Glomerular visceral epithelial cell (primary cell): Measurements from ENCODE around the gene GATA3.

Experiments used
- DNase-seq: peaks from one replicate; pipeline ENCODE4 v3.0.0-alpha.2; 2016; ENCODE audit errors: extremely low spot score

GATA3 gene

DNA sequence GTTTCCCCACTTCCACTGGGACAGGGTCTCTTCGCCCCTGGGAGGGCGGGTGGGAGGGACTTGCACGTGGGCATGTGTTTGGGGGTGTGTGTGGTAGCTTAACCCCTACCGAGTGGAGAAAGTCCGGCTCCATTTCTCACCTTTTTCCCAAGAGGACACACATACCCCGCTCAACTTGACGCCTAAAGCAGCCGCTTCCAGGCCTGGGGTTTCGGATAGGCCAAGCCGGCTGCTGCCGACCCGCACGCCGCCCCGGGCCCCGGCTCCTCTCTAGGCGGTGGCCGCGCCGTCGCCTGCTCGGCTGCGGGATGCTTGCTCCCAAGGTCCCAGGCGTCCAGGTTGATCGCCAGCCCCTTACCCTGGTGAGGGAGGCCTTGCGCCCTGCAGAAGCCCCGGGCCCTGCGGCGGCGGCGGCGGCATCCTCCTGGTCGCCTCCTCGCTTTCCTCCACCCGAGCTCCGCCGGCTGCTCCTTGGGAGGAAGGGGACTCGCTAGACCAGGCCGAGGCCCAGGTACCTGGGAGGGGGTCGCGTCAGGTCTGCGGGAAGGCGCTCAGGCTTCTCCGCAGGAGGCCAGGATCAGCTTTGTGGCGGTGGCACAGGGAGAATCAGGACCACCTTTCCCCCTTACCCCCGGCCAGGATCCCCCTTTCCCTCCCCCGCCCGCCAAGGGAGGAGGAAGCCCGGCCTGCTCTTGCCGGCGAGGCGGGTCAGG is 3.2 kb upstream of the GATA3 start:
- DNase-seq, result no peak

DNA sequence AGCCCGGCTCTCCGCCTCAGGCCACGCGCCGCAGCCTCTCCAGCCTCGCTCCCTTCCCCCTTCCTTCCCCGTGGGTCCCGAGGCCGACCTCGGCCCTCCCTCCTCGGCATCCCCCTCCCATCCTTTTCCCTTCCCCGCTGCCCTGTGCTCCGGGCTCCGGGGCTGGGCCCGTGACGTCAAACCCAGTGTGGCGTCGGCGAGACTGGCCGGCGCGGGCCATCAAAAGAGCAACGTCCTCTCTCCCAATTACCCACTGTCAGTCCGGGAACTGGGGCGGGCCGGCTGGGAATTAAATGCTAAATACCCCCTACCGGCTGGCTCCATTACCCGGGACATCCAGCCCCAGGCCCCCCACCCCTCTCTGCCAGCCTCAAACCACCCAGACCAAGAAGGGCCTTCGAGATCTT is 2.6 kb upstream of the GATA3 start:
- DNase-seq, result no peak

DNA sequence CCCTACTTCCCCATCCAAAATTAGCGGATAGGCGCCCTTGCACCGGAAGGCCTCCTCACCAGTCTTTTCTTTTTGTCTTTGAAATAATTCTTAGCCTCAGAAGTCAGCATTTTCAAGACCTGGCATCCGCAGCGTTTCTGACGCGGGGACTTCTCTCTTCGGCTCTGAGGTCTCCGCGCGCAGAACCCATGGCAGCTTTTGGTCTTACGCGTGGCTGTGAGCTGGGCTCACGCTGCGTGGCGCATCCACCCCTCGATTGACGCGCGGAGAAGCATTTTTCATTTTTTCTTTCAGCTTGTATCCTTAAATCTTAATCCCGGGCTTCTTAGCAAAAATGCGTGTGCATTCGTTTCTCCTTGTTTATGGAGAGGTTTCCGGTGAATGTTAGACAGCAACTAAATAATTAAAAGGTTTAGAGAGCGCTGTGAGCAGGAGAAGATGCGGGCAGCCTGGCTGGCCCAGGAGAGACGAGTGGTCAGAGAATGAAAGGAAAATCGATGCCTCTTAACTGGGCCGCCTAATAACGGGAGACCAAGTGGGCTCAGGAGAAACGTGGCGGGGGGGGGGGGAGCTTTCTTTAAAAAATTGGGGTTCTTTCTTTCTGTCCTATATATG is 2.0 kb upstream of the GATA3 start:
- no peak for DNase-seq

DNA sequence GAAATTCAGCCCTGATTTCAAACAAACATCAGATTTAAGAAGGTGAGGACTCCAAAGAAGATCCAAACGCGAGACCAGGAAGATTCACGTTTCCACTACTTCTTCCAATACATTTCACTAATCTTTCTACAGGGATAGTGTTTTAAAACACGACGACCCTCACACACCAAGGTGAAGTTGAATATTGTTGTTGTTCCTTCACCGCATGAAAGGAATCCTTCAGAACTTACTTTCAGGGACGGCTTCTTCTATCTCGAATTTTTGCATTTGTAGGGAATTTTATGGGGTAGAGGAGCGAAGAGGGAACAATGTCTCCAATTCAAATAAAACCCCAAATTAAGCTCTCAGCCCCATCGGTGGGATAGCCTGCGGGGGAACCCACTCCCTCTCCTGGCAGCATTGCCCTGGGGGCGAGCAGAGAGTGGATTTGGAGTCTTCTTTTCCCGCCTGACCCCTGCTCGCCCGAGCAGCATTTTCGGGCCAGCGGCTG is 1.5 kb upstream of the GATA3 start:
- no peak for DNase-seq

DNA sequence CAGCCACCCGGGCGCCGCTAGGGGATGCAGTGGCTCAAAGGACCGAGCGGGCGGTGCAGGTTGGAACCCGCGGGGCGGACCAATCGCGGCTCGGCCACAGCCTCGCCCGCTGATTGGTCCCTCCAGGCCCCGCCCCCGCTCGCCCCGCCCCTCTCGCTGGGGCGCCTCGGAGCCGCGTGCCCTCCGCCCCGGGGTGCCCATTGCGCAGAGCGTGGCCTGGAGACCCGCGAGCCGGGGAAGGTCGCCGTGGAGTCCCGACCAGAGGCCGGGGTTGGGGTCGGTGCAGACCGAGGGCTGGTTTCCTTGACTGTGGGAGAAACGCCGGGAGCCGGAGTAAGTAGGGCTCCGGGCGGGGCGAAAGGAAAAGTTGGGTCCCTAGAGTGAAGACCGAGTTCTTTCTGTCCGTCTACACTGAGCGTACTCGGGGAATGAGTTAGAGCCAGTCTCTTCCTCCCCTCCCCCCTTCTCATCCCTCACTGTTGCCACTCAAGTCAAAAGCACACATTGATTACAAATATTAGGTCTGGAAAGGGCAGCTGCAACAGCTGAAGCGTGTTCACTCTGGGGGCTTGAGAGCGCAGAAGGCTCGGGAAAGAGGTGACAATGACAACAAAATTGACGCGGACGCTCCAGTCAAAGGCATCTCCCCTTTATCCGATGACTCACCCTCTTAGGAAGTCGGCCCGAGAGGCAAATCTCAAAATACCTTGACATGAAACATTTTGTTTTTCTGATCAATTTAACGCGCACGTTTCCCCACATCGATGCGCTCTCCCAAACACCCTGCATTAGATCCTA is 843 bp upstream of the GATA3 start:
- peak; percentile 62 for DNase-seq

DNA sequence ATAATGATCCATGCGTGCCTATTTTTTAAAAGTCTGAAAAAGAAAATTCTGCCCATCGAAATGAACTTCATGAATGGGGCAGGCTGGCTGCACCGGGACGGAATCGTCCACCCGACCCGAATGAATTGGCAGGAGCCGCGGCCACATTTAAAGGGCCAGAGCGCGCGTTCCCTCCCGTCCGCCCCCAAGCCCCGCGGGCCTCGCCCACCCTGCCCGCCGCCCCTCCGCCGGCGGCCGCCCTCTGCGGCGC is 319 bp upstream of the GATA3 start:
- DNase-seq, result no peak

DNA sequence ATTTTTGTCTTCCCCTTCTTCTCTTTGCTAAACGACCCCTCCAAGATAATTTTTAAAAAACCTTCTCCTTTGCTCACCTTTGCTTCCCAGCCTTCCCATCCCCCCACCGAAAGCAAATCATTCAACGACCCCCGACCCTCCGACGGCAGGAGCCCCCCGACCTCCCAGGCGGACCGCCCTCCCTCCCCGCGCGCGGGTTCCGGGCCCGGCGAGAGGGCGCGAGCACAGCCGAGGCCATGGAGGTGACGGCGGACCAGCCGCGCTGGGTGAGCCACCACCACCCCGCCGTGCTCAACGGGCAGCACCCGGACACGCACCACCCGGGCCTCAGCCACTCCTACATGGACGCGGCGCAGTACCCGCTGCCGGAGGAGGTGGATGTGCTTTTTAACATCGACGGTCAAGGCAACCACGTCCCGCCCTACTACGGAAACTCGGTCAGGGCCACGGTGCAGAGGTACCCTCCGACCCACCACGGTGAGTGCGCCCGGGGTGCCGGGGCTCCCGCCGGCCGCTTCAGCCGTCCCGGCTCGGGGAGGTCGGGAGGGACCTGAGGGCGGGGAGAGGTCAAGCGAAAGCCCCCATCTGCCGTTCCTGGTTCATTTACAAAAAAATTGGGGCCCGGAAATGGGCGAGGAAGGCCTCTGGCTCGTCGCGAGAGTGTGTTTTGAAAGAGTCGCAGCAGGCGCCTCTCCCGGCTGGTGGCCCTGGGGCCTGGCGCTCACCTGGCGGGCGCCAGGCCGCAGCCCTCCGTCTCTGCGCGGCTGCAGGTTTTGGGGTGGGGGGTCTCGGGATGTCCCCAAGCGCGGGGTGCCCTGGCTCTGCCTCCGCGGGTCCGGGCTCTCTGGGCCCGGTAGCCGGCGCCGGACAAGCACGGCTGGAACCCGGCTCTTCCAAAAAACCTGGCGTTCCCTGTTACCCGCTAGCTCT is 1.2 kb downstream of the GATA3 start:
- no peak for DNase-seq

DNA sequence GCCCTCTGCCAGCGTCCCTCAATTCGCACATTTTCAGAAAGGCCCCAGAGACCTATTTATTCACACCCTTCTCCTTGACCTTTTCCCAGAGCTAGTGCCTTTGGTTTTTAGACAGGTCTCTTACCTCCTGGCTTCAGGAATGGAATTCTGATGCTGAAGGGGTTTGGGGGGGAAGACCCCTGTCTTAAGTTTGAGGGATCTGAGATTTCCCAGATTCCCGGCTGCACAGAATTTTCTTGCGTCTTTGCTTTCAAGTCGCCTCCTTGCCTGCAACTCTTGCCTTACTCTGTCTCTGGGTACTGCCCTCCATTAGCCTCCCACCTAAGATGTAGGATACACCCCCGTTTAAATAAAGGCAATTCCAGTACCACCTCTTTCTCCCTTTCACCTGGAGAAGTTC is 1.9 kb downstream of the GATA3 start:
- no peak for DNase-seq

DNA sequence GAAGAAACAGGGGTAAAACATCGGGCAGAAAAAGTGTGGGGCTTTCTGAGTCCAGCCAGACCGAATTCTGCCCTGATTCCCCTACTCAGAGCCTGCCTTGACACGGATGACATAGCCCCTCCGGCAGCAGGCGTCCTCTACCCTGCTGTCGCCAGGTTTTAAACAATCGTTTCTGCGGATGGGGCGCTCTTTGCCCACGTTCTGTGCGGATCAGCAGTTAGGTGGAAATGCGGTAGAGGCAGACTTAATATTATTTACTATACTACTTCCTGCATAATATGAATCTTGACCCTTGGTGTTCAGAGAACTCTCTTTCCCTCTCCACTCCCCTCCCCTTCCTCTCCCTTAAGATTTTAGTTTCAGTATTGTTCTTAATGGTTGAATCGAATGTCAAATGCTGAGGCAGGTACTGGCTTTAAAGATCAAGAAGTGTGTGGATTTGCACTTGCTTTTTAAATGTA is 2.4 kb downstream of the GATA3 start:
- no peak for DNase-seq

DNA sequence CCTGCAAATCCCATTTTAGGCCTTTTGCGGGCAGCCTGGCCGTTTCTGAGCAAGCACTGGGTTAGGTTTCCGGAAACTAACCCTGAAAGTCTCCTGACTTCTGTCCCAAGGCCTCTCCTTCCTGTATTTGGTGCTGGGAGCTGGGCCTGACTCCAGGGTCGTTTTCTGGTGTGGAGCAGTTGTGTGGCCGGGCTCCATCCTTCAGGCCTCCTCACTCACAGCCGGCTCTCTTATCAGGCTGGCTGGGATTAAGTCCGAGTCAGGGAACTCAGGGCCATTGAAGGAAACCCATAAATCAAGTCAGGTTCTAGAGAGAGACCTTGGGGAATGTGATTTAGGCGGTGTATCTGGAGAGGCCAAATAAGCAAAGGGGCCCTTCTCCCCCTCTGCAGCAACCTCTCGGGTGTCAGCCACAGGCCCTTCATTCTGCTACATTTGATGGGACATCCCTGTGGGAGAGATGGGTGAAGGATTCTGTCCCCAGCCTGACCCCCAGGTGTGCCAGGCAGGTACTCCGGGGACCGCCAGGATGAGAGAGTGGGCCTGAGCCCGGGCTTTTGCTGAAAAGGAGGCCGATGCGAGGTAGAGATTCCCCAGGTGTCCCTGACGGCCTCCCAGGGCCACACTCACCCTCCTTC is 3.3 kb downstream of the GATA3 start:
- DNase-seq, result no peak

DNA sequence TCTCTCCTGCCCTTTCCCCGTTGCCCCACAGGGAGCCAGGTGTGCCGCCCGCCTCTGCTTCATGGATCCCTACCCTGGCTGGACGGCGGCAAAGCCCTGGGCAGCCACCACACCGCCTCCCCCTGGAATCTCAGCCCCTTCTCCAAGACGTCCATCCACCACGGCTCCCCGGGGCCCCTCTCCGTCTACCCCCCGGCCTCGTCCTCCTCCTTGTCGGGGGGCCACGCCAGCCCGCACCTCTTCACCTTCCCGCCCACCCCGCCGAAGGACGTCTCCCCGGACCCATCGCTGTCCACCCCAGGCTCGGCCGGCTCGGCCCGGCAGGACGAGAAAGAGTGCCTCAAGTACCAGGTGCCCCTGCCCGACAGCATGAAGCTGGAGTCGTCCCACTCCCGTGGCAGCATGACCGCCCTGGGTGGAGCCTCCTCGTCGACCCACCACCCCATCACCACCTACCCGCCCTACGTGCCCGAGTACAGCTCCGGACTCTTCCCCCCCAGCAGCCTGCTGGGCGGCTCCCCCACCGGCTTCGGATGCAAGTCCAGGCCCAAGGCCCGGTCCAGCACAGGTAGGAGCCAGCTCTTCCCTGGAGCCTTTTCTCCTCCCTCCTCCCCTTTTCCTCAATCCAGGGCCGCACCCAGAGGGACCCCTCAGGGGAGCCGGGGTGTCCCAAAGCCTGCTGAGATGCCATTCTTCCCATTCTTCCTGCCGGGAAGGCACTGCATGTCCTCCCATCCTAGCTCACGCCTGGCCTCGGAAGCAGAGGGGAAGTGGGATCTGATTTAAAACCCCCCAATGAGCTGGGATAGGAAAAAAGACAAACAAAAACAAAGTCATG is 4.0 kb downstream of the GATA3 start:
- DNase-seq, result no peak

DNA sequence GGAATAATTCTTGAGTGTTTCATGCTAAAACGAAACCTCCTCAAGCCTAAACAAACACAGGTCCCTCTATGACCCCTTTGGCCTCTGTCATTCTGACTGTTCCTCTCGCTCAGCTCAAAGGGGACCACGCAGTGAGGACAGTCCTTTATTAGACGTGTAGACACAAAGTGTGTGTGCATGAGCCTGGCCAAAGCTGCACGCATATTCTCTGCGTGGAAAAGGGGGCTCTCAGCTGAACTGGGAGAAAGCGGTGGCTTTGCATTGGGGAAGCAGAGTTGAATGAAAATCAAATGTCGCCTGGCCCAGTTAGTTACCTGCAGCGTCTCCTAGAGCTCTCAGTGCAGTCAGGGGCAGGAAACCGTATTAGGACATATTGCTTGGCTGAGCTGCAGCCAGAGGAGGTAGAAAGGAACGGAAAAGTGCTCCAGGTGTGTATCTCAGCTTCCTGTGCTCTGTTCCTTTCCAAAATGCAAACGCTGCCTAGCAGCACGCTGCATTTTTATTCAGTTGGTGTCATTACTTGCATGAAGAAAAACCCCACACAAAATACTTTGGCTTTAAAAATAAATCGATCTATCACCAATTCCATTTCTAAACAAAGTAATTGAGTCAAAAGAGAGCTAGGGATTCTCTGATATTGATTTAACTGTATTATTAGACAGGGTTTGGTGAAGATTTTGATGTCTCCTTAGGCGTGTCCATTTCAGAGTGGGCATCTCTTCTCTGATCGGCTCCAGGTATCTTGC is 4.9 kb downstream of the GATA3 start:
- DNase-seq, result no peak

DNA sequence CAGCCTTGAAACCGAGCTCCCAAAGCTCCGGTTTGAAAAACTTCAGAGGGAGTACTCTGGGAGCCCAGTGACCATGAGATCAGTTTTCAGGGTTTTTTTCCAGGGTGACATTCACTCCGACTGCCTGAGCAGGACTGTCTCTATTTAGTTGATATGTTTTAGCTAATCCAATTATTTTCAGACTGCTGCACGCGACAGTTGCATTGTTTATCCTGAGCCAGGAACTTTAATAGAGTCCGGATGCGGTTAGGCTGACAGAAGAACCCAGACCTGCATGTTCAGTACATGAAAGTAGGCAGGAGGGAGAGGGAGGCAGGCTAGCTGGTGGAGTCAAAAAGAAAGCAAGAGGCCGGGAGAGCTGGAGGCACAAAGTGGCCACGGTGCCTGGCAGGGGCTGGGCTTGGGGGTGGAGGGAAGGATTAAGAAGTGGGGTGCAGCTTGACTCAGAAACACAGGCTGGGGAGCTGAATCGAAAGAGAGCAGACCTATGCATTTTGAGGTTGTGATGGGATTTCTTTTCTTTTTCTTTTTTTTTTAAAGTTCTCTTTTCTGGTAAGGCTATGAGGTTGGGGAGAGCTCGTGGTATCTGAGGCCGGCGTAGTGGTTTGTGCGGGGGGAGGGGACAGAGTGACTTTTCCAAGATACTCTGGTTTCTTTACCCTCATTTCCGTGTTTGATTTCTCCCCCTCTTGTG is 5.7 kb downstream of the GATA3 start:
- DNase-seq, result peak; percentile 31

DNA sequence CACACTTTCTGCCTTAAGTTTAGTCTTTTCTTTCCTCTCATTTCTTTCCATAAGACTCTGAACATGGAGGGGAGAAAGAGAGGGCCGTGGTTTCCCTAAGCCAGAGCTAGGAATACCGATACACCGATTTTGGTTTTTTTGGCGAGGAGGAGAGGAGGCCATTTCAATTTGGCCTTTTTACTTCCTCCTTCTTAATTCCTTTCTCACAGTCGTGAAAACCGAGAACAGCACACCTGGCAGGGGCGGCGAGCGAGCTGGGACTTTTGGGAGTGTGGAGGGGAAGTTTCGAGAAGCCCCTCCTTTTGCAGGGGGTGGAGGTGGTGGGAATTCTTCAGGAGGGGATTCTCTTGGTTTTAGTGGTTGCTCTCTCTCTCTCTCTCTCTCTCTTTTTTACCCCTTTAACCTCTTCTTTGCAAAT is 6.2 kb downstream of the GATA3 start:
- DNase-seq, result no peak

DNA sequence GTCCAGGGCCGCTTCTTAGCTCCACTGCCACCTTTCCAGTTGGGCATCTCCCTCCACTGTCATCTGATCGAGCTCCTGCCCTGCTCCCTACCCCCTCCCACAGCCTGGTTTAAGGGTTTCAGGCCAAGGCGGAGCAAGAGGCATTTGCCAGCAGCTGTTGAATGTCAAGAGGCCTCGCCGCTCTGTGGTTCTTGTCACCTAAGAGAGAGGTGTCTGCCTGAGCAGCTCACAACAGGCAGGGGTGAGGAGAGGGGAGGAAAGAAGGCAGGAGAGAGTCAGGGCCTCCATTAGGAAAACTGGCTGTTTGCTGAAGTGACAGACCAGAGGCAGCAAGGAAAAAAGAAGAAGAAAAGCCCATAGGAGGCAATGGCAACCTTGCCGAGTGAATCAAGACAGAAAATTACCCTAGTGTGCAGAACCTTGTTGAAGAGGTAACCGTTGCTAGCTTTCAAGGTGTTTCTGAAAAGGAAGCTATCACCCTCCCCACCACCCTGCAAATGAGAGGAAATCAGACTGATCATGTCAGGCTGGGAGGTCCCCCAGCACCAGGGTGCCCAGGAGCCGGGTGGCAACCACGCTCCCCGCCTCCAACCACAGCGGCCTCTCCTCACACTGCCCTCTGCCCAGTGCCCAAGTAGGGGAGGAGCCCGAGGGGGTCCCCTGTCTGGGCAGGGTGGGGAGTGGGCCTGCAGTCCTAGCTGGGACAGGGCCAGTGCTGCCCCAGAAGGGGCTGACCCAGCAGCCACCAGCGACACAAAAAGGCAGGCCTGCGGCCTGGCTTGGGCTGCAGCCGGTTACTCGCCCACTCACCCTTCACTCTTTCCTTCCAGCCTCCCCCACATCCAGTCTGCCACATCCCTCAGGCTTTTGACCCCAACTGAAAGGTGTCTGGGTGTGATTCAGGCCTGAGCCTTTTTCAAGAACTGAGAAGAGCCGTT is 7.1 kb downstream of the GATA3 start:
- no peak for DNase-seq

DNA sequence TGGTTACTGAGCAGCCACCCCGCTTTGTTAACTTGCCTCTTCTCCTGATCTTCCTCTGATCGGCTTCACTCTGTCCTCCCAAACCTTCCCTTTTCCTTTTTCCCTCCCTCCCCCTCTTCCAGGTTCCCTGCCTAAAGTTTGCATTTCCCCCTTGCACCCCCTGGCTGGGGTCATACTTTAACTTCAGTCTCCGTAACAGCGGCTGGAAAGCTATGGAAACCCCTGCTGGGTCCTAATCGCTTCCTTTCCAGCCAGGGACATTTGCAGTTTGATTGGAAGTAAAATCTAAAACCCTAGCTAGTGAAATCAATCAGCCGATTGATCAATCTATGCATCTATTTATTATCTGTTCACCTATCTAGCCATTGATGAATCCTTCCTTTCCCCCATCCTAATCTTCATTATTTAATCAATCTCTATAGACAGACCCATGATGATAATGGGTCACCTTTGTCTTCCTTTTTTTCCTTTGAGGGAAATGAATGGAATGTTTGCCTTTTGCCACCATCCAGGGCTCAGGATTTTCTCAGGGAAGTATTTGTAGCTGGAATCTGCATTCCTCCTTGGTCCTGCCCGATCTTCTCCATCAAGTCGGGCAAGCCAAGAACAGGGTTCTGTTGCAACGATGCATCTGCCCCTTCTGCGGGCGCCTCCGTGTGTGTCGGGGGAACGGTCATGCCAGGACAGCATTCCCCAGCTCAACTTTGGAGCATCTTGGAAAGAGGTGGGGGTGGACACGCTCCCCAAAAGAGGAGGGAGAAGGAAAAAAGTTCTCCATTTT is 8.8 kb downstream of the GATA3 start:
- DNase-seq, result no peak

DNA sequence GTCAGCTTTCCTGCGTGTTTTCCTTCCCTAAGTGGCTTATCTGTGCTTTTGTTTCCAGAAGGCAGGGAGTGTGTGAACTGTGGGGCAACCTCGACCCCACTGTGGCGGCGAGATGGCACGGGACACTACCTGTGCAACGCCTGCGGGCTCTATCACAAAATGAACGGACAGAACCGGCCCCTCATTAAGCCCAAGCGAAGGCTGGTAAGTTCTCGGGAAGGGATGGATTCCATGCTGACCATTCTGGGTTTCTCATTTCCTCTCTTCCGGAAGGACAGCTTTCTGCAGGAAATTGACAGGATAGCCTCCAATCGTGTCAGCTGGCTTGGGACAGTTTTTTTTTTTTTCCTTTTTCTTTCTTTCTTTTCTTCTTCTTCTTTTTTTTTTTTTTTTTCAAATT is 9.4 kb downstream of the GATA3 start:
- no peak for DNase-seq
